ENCODE data around the gene OR51B5. TPM values are rescaled to one million over a fixed set of nuclear protein-coding genes. Genes with fewer than 3 reads are reported as not detected.

OR51B5 gene
- polyA plus RNA-seq, 3 donors = not detected

DNA sequence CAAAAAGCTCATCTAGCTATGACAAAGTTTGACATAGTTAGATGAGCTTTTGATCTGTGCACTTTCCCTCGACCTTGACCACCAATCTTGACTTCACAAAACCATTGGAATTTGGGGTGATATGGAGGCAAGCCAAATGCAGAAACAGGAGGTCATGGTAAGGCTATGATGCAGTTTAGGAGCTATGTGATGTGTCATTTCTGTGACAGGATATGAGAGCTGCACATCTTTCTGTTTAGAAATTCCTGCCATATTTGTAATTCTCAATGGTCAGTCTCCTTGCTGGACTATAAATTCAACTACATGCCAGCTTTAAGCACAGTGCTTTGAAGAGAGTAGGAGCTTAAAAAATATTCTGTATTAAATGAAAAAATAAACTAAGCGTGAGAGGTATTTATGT lies 20.9 kb upstream of the OR51B5 start:
- Histone ChIP-seq H3K4me3 (replicated peaks in 1 of 3; ENCODE audit: low read depth in 2 of 3, low read length in 3 of 3) (no peak overlapping the region), H3K27me3 (ENCODE audit: control insufficient read depth in 2 of 2, insufficient read depth in 2 of 2, low read length in 2 of 2) (no peaks in the 10 kb centered on the region), H3K4me2 (replicated peaks; ENCODE audit: extremely low read depth, low read length, poor library complexity, severe bottlenecking) (no peak overlapping the region), H3K4me1 (ENCODE audit: control insufficient read depth in 1 of 2, insufficient read depth in 2 of 2, low read length in 2 of 2) (no peaks in the 10 kb centered on the region), H2AFZ (ENCODE audit: insufficient read depth, low read depth, low read length, poor library complexity, severe bottlenecking) (no peak overlapping the region), H3K9me3 (replicated peaks in 1 of 2; ENCODE audit: control insufficient read depth in 1 of 2, insufficient read depth in 1 of 2, low read length in 2 of 2) (no peaks in the 10 kb centered on the region), H3K9ac (ENCODE audit: insufficient read depth, low read length, poor library complexity, severe bottlenecking) (no peak overlapping the region), H4K20me1 (ENCODE audit: insufficient read depth, low read length) (no peaks in the 10 kb centered on the region), H3K27ac (ENCODE audit: low read depth in 1 of 2, low read length in 2 of 2) (no peak overlapping the region), H3K36me3 (replicated peaks in 1 of 2; ENCODE audit: control insufficient read depth in 1 of 2, insufficient read depth in 2 of 2, low read length in 2 of 2) (no peaks in the 10 kb centered on the region), H3K79me2 (ENCODE audit: insufficient read depth, low read length) (no peaks in the 10 kb centered on the region)
- no peak overlapping the region for H3K27ac Mint-ChIP-seq
- H3K36me3 Mint-ChIP-seq = no peaks in the 10 kb centered on the region
- no peak for DNase-seq
- intact Hi-C loops (cut with micrococcal nuclease) = no loop called here
- no CpG with 5 or more reads among the region's 2 CpGs for WGBS (ENCODE audit: insufficient coverage)
- TF ChIP-seq, protein P1, sequence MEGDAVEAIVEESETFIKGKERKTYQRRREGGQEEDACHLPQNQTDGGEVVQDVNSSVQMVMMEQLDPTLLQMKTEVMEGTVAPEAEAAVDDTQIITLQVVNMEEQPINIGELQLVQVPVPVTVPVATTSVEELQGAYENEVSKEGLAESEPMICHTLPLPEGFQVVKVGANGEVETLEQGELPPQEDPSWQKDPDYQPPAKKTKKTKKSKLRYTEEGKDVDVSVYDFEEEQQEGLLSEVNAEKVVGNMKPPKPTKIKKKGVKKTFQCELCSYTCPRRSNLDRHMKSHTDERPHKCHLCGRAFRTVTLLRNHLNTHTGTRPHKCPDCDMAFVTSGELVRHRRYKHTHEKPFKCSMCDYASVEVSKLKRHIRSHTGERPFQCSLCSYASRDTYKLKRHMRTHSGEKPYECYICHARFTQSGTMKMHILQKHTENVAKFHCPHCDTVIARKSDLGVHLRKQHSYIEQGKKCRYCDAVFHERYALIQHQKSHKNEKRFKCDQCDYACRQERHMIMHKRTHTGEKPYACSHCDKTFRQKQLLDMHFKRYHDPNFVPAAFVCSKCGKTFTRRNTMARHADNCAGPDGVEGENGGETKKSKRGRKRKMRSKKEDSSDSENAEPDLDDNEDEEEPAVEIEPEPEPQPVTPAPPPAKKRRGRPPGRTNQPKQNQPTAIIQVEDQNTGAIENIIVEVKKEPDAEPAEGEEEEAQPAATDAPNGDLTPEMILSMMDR (IDR thresholded peaks at IDR 0.05) = no peak
- H3K4me3 Mint-ChIP-seq = no peak overlapping the region
- H3K4me1 Mint-ChIP-seq = peaks cover 3% of the 10 kb centered on the region
- H3K9me3 Mint-ChIP-seq = peaks cover 0 to 4% (median 0%) of the 10 kb centered on the region in 7 donors
- peaks cover 0 to 4% (median 0%) of the 10 kb centered on the region in 3 donors for H3K27me3 Mint-ChIP-seq (ENCODE audit: low read depth in 3 of 3)

DNA sequence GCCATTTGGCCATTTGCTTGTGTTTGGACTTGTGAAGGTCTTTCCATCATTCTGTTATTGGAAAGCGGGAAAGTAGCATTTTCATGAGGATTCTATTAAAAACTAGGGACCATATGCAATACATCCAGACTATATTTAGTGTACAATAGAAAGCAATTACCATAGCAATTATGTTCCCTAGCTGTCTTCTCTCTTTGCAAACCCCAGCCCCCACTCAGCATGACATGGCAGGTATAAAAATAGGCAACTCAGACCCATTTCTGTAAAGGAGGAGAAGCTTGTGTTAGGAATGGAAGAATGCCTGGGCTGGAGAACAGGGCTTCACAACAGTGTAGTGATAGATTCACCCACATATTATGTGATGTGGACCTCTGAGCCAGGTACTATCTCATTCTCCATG lies 20.4 kb upstream of the OR51B5 start:
- Mint-ChIP-seq H3K4me1 (peaks cover 3% of the 10 kb centered on the region), H3K4me3 (no peak overlapping the region), H3K27me3 (ENCODE audit: low read depth in 3 of 3) (peaks cover 0 to 4% (median 0%) of the 10 kb centered on the region in 3 donors), H3K36me3 (no peaks in the 10 kb centered on the region), H3K9me3 (peaks cover 0 to 4% (median 0%) of the 10 kb centered on the region in 7 donors), H3K27ac (no peak overlapping the region)
- no peak overlapping the region for H3K9ac ChIP-seq (ENCODE audit: insufficient read depth, low read length, poor library complexity, severe bottlenecking)
- H3K9me3 ChIP-seq (replicated peaks in 1 of 2; ENCODE audit: control insufficient read depth in 1 of 2, insufficient read depth in 1 of 2, low read length in 2 of 2) = no peaks in the 10 kb centered on the region
- intact Hi-C loops (cut with micrococcal nuclease) = no loop called here
- no peak overlapping the region for H3K4me2 ChIP-seq (replicated peaks; ENCODE audit: extremely low read depth, low read length, poor library complexity, severe bottlenecking)
- WGBS (ENCODE audit: insufficient coverage) = no CpG with 5 or more reads among the region's 1 CpG
- no peaks in the 10 kb centered on the region for H4K20me1 ChIP-seq (ENCODE audit: insufficient read depth, low read length)
- no peak for DNase-seq
- H2AFZ ChIP-seq (ENCODE audit: insufficient read depth, low read depth, low read length, poor library complexity, severe bottlenecking) = no peak overlapping the region
- H3K27me3 ChIP-seq (ENCODE audit: control insufficient read depth in 2 of 2, insufficient read depth in 2 of 2, low read length in 2 of 2) = no peaks in the 10 kb centered on the region
- no peak overlapping the region for H3K27ac ChIP-seq (ENCODE audit: low read depth in 1 of 2, low read length in 2 of 2)
- H3K36me3 ChIP-seq (replicated peaks in 1 of 2; ENCODE audit: control insufficient read depth in 1 of 2, insufficient read depth in 2 of 2, low read length in 2 of 2) = no peaks in the 10 kb centered on the region
- H3K4me1 ChIP-seq (ENCODE audit: control insufficient read depth in 1 of 2, insufficient read depth in 2 of 2, low read length in 2 of 2) = no peaks in the 10 kb centered on the region
- H3K79me2 ChIP-seq (ENCODE audit: insufficient read depth, low read length) = no peaks in the 10 kb centered on the region
- no peak overlapping the region for H3K4me3 ChIP-seq (replicated peaks in 1 of 3; ENCODE audit: low read depth in 2 of 3, low read length in 3 of 3)
- TF ChIP-seq, protein P1 (IDR thresholded peaks at IDR 0.05) = no peak

All from CD14-positive monocyte (primary cell).